ENCODE results near the gene WAC.
A peak's percentile ranks its signal among the peaks of the same experiment; 100 is the strongest.
"Not testable (repeated sequence)": the region's sequence is repeated elsewhere in the genome, so short reads cannot be mapped to it uniquely, and the experiment has no call there.

The WAC gene

GRCh38 chr10:28569506-28570159 lies 36.7 kb downstream of the WAC start:
- DNase-seq (ENCODE audit: low spot score) = no peak

GRCh38 chr10:28570598-28570997 lies 37.7 kb downstream of the WAC start:
- no peak for DNase-seq (ENCODE audit: low spot score)

GRCh38 chr10:28571265-28571664 lies 38.3 kb downstream of the WAC start:
- no peak for DNase-seq (ENCODE audit: low spot score)

- DNase-seq (ENCODE audit: low spot score) = not testable (repeated sequence)
Measured at GRCh38 chr10:28574214-28574613, 41.3 kb downstream of the WAC start.

- no peak for DNase-seq (ENCODE audit: low spot score)
Measured at GRCh38 chr10:28575852-28576251, 42.9 kb downstream of the WAC start.

GRCh38 chr10:28577506-28577905 lies 44.6 kb downstream of the WAC start:
- no peak for DNase-seq (ENCODE audit: low spot score)

GRCh38 chr10:28578454-28578853 lies 45.5 kb downstream of the WAC start:
- no peak for DNase-seq (ENCODE audit: low spot score)

GRCh38 chr10:28580825-28581224 lies 47.9 kb downstream of the WAC start:
- no peak for DNase-seq (ENCODE audit: low spot score)

- no peak for DNase-seq (ENCODE audit: low spot score)
Measured at GRCh38 chr10:28581916-28582315, 49.0 kb downstream of the WAC start.

- DNase-seq (ENCODE audit: low spot score) = no peak
Measured at GRCh38 chr10:28585076-28585475, 52.2 kb downstream of the WAC start.

- no peak for DNase-seq (ENCODE audit: low spot score)
Measured at GRCh38 chr10:28586176-28586575, 53.3 kb downstream of the WAC start.

GRCh38 chr10:28587270-28587969 lies 54.5 kb downstream of the WAC start:
- no peak for DNase-seq (ENCODE audit: low spot score)

- no peak for DNase-seq (ENCODE audit: low spot score)
Measured at GRCh38 chr10:28587970-28588290, 55.0 kb downstream of the WAC start.

- DNase-seq (ENCODE audit: low spot score) = no peak
Measured at GRCh38 chr10:28592953-28593352, 60.0 kb downstream of the WAC start.

- DNase-seq (ENCODE audit: low spot score) = no peak
Measured at GRCh38 chr10:28593811-28594210, 60.9 kb downstream of the WAC start.

GRCh38 chr10:28594406-28594805 lies 61.5 kb downstream of the WAC start:
- DNase-seq (ENCODE audit: low spot score) = peak; percentile 27

- DNase-seq (ENCODE audit: low spot score) = no peak
Measured at GRCh38 chr10:28595613-28596012, 62.7 kb downstream of the WAC start.

- no peak for DNase-seq (ENCODE audit: low spot score)
Measured at GRCh38 chr10:28600056-28600455, 67.1 kb downstream of the WAC start.

GRCh38 chr10:28601012-28601411 lies 68.1 kb downstream of the WAC start:
- DNase-seq (ENCODE audit: low spot score) = no peak

GRCh38 chr10:28604567-28605536 lies 71.9 kb downstream of the WAC start:
- no peak for DNase-seq (ENCODE audit: low spot score)

GRCh38 chr10:28606568-28606967 lies 73.7 kb downstream of the WAC start:
- DNase-seq (ENCODE audit: low spot score) = no peak

- DNase-seq (ENCODE audit: low spot score) = not testable (repeated sequence)
Measured at GRCh38 chr10:28609636-28610035, 76.7 kb downstream of the WAC start.

GRCh38 chr10:28612877-28613276 lies 80.0 kb downstream of the WAC start:
- DNase-seq (ENCODE audit: low spot score) = no peak

Measured in CD4-positive, alpha-beta T cell treated with Interleukin-15 for 4 hours (primary cell).